ENCODE data around the gene GAK. TPM values are rescaled to one million over a fixed set of nuclear protein-coding genes. Genes with fewer than 3 reads are reported as not detected.
A peak's percentile ranks its signal among the peaks of the same experiment; 100 is the strongest.

The GAK gene
- total RNA-seq, 1 experiment from 2014 or later, result 81.1 TPM

GRCh38 chr4:848803-849477 is 83.2 kb downstream of the GAK start:
- Histone ChIP-seq H3K9me3 (replicated peaks) (no peaks in the 10 kb centered on the region), H3K27me3 (no peaks in the 10 kb centered on the region), H3K36me3 (peaks cover 37% of the 10 kb centered on the region), H3K27ac (no peak overlapping the region), H3K4me1 (no peaks in the 10 kb centered on the region), H3K4me3 (no peak overlapping the region)
- DNase-seq, result no peak

- H3K9me3 ChIP-seq (replicated peaks), result no peaks in the 10 kb centered on the region
- H3K27ac ChIP-seq, result no peak overlapping the region
- no peaks in the 10 kb centered on the region for H3K27me3 ChIP-seq
- H3K4me1 ChIP-seq, result no peaks in the 10 kb centered on the region
- DNase-seq, result no peak
- H3K4me3 ChIP-seq, result no peak overlapping the region
- H3K36me3 ChIP-seq, result peaks cover 33% of the 10 kb centered on the region
Observed at GRCh38 chr4:848307-848691, 83.8 kb downstream of the GAK start.

- Histone ChIP-seq H3K4me1 (no peaks in the 10 kb centered on the region), H3K27me3 (no peaks in the 10 kb centered on the region), H3K27ac (no peak overlapping the region), H3K9me3 (replicated peaks) (0 out of 2 replicates have a peak, but pooled peaks cover 3% of the 10 kb centered on the region), H3K4me3 (no peak overlapping the region), H3K36me3 (peaks cover 28% of the 10 kb centered on the region)
- no peak for DNase-seq
Observed at GRCh38 chr4:845836-846251, 86.3 kb downstream of the GAK start.

- Histone ChIP-seq H3K27me3 (no peaks in the 10 kb centered on the region), H3K27ac (no peak overlapping the region), H3K4me3 (no peak overlapping the region), H3K4me1 (no peaks in the 10 kb centered on the region), H3K36me3 (peaks cover 25% of the 10 kb centered on the region), H3K9me3 (replicated peaks) (0 out of 2 replicates have a peak, but pooled peaks cover 3% of the 10 kb centered on the region)
- DNase-seq, result no peak
Observed at GRCh38 chr4:845233-845835, 86.8 kb downstream of the GAK start.

- no peak for DNase-seq
- no peak overlapping the region for H3K4me3 ChIP-seq
- H3K4me1 ChIP-seq, result no peaks in the 10 kb centered on the region
- peaks cover 20% of the 10 kb centered on the region for H3K36me3 ChIP-seq
- no peak overlapping the region for H3K27ac ChIP-seq
- H3K9me3 ChIP-seq (replicated peaks), result 0 out of 2 replicates have a peak, but pooled peaks cover 3% of the 10 kb centered on the region
- H3K27me3 ChIP-seq, result no peaks in the 10 kb centered on the region
Observed at GRCh38 chr4:844752-845232, 87.3 kb downstream of the GAK start.

GRCh38 chr4:839675-840443 is 92.3 kb downstream of the GAK start:
- 0 out of 2 replicates have a peak, but pooled peaks cover 4% of the 10 kb centered on the region for H3K36me3 ChIP-seq
- H3K4me3 ChIP-seq, result no peak overlapping the region
- no peak for DNase-seq

GRCh38 chr4:837772-838171 is 94.3 kb downstream of the GAK start:
- DNase-seq, result no peak
- Histone ChIP-seq H3K4me1 (peaks cover 20% of the 10 kb centered on the region), H3K27ac (no peak overlapping the region), H3K27me3 (no peaks in the 10 kb centered on the region), H3K9me3 (replicated peaks) (peaks cover 10% of the 10 kb centered on the region; the same call in 1 of the 2 replicates), H3K36me3 (0 out of 2 replicates have a peak, but pooled peaks cover 4% of the 10 kb centered on the region), H3K4me3 (no peak overlapping the region)

More at GRCh38 chr4:839675-840443, 92.3 kb downstream of the GAK start:
- H3K27ac ChIP-seq, result no peak overlapping the region
- H3K27me3 ChIP-seq, result no peaks in the 10 kb centered on the region
- H3K4me1 ChIP-seq, result peaks cover 8% of the 10 kb centered on the region
- peaks cover 10% of the 10 kb centered on the region; the same call in 1 of the 2 replicates for H3K9me3 ChIP-seq (replicated peaks)

- H3K4me3 ChIP-seq, result no peak overlapping the region
- no peaks in the 10 kb centered on the region for H3K27me3 ChIP-seq
- peak; percentile 34 to 39 for DNase-seq
- H3K4me1 ChIP-seq, result peaks cover 20% of the 10 kb centered on the region
- H3K9me3 ChIP-seq (replicated peaks), result peaks cover 10% of the 10 kb centered on the region; the same call in 1 of the 2 replicates
- H3K36me3 ChIP-seq, result 0 out of 2 replicates have a peak, but pooled peaks cover 2% of the 10 kb centered on the region
- no peak overlapping the region for H3K27ac ChIP-seq
Observed at GRCh38 chr4:836750-837301, 95.3 kb downstream of the GAK start.

GRCh38 chr4:836003-836511 is 96.1 kb downstream of the GAK start:
- Histone ChIP-seq H3K27me3 (no peaks in the 10 kb centered on the region), H3K9me3 (replicated peaks) (peaks cover 8% of the 10 kb centered on the region; the same call in 1 of the 2 replicates), H3K36me3 (no peaks in the 10 kb centered on the region)

GRCh38 chr4:835148-836002 is 96.7 kb downstream of the GAK start:
- Histone ChIP-seq H3K9me3 (replicated peaks) (peaks cover 7% of the 10 kb centered on the region; the same call in 1 of the 2 replicates), H3K27me3 (no peaks in the 10 kb centered on the region), H3K36me3 (no peaks in the 10 kb centered on the region), H3K27ac (no peak overlapping the region), H3K4me1 (peaks cover 20% of the 10 kb centered on the region), H3K4me3 (0 out of 2 replicates have a peak overlapping the region, but pooled peaks have one; percentile 11)
- peak; percentile 42 to 58 for DNase-seq

More at GRCh38 chr4:836003-836511, 96.1 kb downstream of the GAK start:
- H3K4me3 ChIP-seq, result no peak overlapping the region
- no peak overlapping the region for H3K27ac ChIP-seq
- peaks cover 20% of the 10 kb centered on the region for H3K4me1 ChIP-seq
- no peak for DNase-seq

GRCh38 chr4:834368-835147 is 97.6 kb downstream of the GAK start:
- DNase-seq, result no peak

GRCh38 chr4:833731-834367 is 98.3 kb downstream of the GAK start:
- DNase-seq, result peak; percentile 63 to 68
- H3K27me3 ChIP-seq, result no peaks in the 10 kb centered on the region
- no peaks in the 10 kb centered on the region for H3K36me3 ChIP-seq
- peaks cover 7% of the 10 kb centered on the region; the same call in 1 of the 2 replicates for H3K9me3 ChIP-seq (replicated peaks)
- peak overlapping the region; percentile 23 for H3K4me3 ChIP-seq
- peaks cover 20% of the 10 kb centered on the region for H3K4me1 ChIP-seq
- peak overlapping the region; percentile 15; the same call in 1 of the 2 replicates for H3K27ac ChIP-seq

More at GRCh38 chr4:834368-835147, 97.6 kb downstream of the GAK start:
- no peaks in the 10 kb centered on the region for H3K27me3 ChIP-seq
- H3K9me3 ChIP-seq (replicated peaks), result peaks cover 7% of the 10 kb centered on the region; the same call in 1 of the 2 replicates
- no peaks in the 10 kb centered on the region for H3K36me3 ChIP-seq
- peaks cover 20% of the 10 kb centered on the region for H3K4me1 ChIP-seq
- H3K27ac ChIP-seq, result peak overlapping the region; percentile 15; the same call in 1 of the 2 replicates
- peak overlapping the region; percentile 23 for H3K4me3 ChIP-seq
